Stimulated activated CD8-positive, alpha-beta memory T cell treated with anti-CD3 and anti-CD28 coated beads, Interleukin-7, amount 100 ng/mL, for 48 hours (primary cell): ENCODE measurements around the gene TMEM198.

ENCODE experiments used
- DNase-seq, 2 donors: peaks; one replicate each; pipeline ENCODE4 v3.0.0-alpha.2; 2020; ENCODE audit warnings: low read depth in 1 of 2; ENCODE audit errors: extremely low read depth in 1 of 2

Gene TMEM198

DNA sequence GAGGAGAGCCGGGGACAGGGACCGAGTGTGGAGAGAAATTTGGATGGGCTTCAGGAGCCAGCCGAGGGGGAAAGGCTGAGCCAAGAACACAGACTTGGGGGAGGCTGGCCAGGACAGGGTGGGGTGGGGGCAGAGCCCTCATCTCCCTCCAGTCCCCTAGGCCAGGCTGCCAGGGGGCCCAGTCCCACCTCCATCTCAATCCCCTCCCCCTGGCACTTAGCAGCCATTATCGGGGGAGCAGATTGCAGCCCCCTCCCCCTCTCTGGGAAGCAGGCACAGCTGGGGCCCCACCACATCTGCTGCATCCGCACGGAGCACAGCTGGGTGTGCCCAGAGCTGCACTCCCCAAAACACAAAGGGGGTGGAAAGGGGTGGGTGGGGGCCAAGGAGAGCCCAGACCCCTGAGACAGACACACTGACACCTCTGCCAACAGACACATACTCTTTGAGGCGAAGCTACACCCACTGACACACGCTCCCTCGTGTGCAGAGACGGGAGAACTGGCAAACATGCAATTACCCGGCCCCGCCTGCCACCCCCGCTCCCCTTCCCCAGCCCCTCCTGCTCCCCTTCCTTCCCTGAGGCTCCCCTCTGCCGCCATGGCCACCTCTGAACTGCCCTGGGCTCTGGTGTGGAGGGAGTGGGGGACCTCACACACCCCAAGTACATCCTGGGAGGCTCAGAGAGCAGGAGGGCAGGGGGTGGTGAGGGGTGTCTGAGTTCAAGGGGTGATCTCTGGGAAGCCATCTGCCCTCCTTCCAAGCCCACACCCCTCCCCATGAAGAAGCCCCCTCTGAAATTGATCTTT lies 34.7 kb upstream of the TMEM198 start:
- no peak for DNase-seq

DNA sequence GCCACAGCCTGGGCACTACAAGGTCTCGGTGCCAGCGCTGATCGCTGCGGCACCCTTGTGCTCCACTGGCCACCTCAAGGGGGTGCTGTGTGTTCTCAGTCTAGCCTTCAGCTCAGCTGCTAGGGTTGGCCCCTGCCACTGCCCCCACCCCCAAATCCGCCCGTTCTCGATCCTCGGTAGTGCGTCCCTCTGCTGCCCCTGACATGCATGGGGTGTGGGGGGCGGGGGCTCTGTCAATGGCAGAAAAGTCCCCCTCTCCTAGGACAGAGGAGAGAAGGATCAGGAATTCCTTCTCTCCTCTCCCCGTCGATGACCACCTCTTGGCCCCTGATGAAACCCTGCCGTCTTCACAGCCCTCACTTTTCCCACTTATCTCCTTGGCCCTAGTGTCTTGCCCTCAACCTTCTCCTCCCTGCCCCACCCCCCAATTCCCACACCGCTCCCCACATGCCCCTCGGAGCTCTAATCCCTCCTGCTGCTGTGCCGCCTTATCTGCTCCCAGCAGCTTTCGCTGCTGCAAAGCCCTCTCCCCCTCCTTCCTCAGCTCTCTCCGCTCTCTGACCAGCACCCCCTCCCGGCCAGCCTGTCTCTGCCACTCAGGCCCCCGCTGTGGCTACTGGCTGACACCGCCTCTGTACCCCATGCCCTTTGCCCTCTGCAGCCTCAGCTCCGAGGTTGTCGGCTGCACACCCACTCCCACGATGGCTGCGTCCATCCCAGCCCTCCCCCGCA lies 33.9 kb upstream of the TMEM198 start:
- peak in 1 of 2 donors; percentile 23 for DNase-seq

GRCh38 chr2:219510512-219511135 lies 33.2 kb upstream of the TMEM198 start:
- no peak for DNase-seq

GRCh38 chr2:219511547-219512325 lies 32.1 kb upstream of the TMEM198 start:
- DNase-seq = no peak

DNA sequence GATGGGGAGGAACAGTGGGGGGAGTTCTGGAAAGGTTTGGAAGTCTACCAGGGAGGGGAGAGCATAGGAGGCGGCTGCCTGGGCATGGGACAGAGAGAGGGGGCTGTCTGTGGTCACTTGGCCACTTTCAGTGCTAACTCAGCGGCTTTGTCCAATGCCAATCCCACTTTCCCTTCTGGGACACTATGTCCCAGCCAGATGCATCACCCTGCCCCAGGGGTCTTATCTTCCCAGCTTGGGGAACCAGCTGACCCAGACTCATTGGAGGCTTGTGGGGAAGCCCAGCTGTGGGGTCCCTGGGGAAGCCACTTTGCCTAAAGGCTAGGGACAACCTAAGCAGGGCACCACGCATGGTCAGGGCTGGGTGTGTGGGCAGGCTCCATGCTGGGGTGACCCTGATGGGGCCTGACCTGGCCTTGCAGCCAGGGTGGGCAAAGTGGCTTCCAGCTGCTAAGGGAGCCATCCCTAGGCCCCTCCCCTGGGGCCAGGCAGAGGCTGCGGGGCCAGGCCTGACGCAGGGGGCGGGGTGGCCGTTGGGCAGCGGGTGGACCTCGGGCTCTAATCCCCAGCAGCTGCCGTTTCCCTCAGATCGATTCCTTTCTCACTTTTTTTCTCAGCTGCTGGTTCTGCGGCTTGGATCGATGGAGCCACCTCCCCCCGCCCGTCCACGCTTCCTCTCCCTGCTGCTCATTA lies 31.2 kb upstream of the TMEM198 start:
- DNase-seq = no peak

DNA sequence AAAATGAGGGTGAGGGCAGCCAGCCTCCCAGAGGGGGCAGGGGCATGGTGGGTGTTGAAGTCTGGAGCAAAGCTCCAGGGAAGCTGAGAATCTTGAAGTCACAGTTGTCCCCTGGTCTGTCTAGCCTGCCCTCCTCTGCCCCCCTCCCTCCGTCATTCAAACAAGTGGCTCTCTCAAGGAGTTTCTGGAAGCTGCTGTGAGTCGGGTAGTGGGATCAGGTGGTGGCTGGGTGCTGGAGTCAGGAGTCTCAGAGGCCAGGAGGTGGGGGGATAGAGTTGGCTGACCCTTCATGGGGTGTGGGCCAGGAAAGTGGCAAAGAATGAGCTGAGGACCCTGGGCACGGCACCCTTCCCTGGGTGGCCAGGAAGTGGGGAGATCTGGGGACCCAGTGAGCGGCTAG lies 30.0 kb upstream of the TMEM198 start:
- no peak for DNase-seq

GRCh38 chr2:219514196-219514761 lies 29.5 kb upstream of the TMEM198 start, which contains the start of gene ASIC4:
Gene ASIC4, plus strand, starts transcription at chr2:219514482. Its CDS starts 243 bp downstream, at chr2:219514725.
- DNase-seq = no peak

- no peak for DNase-seq
Observed at GRCh38 chr2:219514836-219515235, 29.0 kb upstream of the TMEM198 start.

DNA sequence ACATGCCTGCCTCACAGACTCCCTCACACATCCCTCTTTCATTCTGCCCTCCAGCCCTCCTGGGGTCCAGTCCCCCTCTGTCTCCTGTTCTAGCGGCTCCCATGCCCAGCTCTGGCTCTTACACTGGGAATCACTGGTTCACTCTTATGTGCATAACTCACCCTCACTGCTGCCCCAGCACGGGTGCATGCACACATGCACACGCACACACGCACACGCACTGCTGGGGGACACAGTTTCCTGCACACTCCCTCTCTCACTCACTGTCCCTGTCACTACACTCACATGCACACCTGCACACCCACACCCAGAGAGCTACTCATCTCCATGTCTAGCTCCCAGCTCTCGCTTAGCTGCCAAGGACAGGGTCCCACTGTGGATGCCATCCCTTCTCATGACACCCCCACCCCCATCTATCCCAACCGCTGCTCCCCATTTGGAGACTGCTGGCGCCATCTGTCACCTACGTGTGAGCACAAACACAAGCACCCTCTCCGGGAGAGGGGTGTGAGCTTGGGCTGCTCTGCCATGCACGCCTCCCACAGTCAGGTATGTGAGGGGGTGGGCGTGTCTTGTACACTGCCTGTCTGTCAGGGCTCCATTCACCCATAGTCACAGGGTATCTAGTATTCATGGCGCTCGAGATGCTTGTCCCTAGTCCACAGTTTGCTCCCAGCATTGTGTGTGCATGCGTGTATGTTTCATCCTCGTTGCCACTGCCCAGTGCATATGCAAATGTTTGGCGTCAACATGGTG lies 27.8 kb upstream of the TMEM198 start:
- no peak for DNase-seq

- DNase-seq = no peak
Observed at GRCh38 chr2:219516888-219517287, 26.9 kb upstream of the TMEM198 start.

DNA sequence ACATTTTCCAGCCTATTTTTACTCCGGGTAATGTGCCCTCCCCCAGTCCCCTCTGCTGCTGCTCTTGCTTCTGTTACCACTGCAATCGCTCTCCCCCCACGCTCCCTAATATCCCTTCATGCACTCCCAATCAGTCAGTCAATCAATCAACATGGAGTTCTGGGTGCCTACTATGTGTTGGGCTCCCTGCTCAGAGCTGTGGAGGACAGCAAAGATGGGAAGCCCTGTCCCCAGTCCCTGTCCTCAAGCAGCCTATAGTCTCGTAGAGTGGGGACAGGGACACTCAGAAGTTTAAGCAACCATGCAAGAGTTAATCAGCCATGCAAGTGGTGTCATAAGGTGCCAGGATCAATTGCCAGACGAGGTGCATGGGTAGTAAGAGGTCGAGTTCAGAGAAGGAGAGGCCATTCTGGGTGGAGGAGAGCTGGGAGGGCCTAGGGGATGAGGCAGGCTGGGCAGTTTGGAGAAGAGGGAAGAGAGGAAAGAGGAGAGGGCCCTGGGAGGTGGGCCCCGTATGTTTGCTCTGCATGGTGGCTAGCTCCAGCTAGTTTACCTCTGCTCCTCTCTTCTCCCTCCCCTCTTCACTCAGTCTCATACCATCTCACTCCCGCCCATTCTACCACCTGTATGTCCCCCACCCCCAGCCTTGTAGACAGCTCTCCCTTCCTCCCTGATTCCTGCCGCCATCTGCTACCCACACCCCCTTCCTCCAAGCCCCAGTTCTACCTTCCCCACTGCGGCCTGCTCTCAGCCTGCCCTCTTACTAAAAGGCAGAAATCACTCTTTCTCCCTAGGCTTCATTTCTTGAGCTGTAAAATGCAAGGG lies 25.7 kb upstream of the TMEM198 start:
- DNase-seq = no peak

DNA sequence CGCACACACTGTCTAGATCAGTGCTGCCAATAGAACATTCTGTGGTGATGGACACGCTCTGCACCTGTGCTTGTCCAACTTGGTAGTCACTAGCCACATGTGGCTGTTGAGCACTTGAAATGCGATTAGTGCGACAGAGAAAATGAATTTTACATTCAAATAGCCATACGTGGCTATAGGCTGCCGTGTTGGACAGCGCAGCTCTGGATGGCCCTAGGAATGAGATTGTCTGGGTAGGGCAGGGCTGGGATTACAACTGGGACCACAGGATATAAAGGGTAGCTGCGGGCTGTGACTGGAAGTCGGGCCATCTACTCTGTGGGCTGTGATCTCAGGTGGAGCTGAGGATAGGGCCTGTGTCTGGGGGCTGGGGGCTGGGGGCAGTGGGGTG lies 24.3 kb upstream of the TMEM198 start:
- no peak for DNase-seq

DNA sequence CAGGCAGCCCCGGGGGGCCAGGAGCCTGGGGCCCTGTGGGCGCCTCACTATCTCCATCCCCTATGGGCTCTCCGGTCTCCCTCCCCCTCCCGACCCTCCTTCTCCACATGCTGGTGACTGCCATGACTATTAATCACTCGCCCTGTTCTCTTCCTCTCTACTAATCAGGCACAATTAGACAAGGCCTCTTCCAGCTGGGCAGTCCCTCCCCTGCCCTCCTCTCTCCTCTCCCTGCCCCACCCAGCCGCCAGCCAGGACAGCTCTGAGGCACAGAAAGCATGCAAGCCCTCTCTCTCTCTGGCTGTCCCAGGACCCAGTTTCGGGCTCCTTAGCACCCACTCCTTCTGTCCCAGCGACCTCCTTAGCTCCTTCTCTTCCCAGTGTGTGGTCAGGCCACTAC lies 23.7 kb upstream of the TMEM198 start:
- no peak for DNase-seq

DNA sequence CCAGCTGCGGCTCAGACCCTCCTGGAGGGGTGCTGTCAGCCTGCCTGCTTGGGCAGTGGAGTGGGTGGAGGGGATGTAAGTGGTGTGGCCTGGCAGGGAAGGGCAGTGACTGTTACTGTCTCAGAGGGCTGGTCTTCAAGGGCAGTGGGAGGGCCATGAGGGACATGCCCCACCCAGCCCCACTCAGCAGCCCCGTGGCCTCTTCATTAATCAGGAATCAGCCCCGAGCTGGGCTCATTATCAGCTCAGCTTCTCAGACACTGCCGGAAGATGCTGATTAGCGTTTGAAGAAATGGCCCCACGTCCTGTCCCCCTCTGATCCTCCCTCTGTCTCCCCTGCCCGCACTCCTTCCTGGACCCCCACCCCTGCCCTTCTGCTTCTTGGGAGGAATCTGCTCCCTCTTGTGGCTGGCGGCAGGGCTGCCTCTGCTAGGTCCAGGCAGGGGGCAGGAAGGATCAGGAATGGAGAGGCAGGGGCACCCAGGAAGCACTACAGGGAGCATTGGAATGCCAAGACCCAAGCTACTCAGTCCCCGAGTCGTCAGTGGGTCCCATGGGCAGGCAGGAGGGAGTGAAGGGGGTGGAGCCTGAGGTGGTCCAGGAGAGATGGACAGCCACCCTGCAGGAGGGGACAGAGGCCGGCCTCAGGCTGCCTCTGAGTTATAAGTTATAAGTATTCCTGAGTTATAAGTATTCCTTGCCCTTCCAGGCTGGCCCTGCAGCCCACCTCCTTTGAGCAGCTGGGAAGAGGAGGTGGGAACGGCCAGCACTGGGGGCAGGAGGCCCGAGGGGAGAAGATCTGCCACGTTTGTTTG lies 22.6 kb upstream of the TMEM198 start:
- no peak for DNase-seq

DNA sequence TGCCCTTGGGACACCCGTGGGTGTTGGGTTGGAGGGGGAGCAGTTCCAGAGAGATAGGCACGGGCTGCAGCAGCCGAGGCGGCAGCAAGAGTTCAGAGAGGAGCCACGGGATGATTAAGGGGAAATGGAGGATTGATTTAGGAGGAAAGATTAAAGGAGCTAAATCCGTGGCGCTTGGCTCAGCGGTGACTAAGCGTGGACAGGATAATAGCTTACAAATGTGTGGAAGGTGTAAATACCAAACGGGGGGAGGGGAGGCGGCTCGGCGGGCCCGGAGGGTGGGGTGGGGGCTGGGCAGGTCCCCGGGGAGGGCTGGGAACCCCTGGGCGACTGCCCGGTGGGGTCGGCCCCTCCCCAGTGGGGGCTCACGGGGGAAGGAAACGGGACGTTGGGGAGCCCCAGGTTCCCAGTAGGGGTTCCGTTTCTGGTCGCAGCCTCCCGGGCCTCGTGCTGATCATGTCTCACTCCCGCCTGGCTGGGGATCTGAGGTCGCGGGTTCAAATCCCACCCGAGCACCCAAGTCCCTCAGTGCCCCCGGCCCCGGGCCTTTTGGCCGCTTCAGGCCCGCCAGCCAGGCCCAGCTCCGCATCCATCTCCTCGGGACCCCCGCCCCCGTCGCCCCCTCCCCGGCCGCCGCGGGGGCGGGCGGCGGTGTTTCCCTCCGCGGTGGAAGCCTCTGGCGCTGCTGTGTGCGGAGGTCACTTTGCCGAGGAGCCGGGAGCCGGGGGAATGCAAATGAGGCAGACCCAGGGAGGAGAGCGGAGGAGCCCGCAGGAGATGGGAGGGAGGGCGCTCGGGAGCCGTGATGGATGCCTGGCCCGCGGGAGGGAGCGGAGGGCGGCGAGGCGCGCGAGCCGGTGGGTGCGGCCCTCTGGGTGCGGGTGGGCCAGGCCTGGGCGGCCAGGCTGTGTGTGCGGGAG lies 21.5 kb upstream of the TMEM198 start:
- DNase-seq = no peak

GRCh38 chr2:219523031-219523671 lies 20.7 kb upstream of the TMEM198 start:
- no peak for DNase-seq
